PC-9 (cell line): ENCODE measurements around the gene SEC11A. TPM values are rescaled to one million over a fixed set of nuclear protein-coding genes. Genes with fewer than 3 reads are reported as not detected.

Source experiments
- BruUV-seq: library from RNA; stranded (reverse); fragments of 400-500 nt; replicated peaks from 2 replicates; lab custom pipeline; 2021; lab: Mats Ljungman, UMichigan
- CTCF ChIA-PET: fragments of 300-600 bp; sonication (Branson Sonifier 250); formaldehyde crosslinking; loops from one replicate; lab custom pipeline; 2022; ENCODE audit warnings: antibody characterized with exemption; lab: Charles Lee
- POLR2A ChIA-PET: fragments of 300-600 bp; sonication (Branson Sonifier 250); formaldehyde crosslinking; loops from one replicate; lab custom pipeline; 2022; ENCODE audit warnings: antibody characterized with exemption; ENCODE audit not compliant: unreplicated experiment; lab: Charles Lee
- DNase-seq, 2 experiments: peaks; one replicate each; pipeline versions ENCODE4 v3.0.0 to v3.0.0-alpha.2; 2015 to 2022; ENCODE audit warnings: mixed read lengths in 1 of 2
- H2AFZ ChIP-seq: fragments of 200-600 bp; sonication (generic); 2 replicates; pipeline ENCODE4 v1.8.1; 2017; ENCODE audit warnings: antibody characterized with exemption
- H3F3A ChIP-seq: fragments of 200-600 bp; sonication (generic); 2 replicates; pipeline ENCODE4 v1.8.1; 2017; ENCODE audit warnings: antibody characterized with exemption, mild to moderate bottlenecking, low read depth; ENCODE audit not compliant: insufficient read depth
- H3K27ac ChIP-seq: fragments of 200-600 bp; sonication (generic); 2 replicates; pipeline ENCODE4 v1.6.1; 2016; ENCODE audit warnings: mixed run types
- H3K27me3 ChIP-seq: fragments of 200-600 bp; sonication (generic); 2 replicates; pipeline ENCODE4 v1.6.1; 2016; ENCODE audit warnings: low read depth, mixed run types; ENCODE audit not compliant: insufficient read depth
- H3K36me3 ChIP-seq: fragments of 200-600 bp; sonication (generic); 2 replicates; pipeline ENCODE4 v1.6.1; 2016; ENCODE audit warnings: low read depth, mixed run types
- H3K4me1 ChIP-seq: fragments of 200-600 bp; sonication (generic); replicated peaks from 2 replicates; pipeline ENCODE4 v1.6.1; 2016; ENCODE audit warnings: mixed run types; ENCODE audit not compliant: insufficient read depth
- H3K4me2 ChIP-seq: fragments of 200-600 bp; sonication (generic); 2 replicates; pipeline ENCODE4 v1.6.1; 2017; ENCODE audit warnings: mixed run types
- H3K4me3 ChIP-seq: fragments of 200-600 bp; sonication (generic); 2 replicates; pipeline ENCODE4 v1.6.1; 2016; ENCODE audit warnings: mixed run types
- H3K79me2 ChIP-seq: fragments of 200-600 bp; sonication (generic); 2 replicates; pipeline ENCODE4 v1.6.1; 2017; ENCODE audit warnings: low read depth, mixed run types
- H3K9me2 ChIP-seq: fragments of 200-600 bp; sonication (generic); 2 replicates; pipeline ENCODE4 v1.8.1; 2017; ENCODE audit warnings: mild to moderate bottlenecking; ENCODE audit not compliant: insufficient read depth
- H3K9me3 ChIP-seq: fragments of 200-600 bp; sonication (generic); 2 replicates; pipeline ENCODE4 v1.8.1; 2016; ENCODE audit warnings: low read depth; ENCODE audit not compliant: insufficient read depth
- H4K20me1 ChIP-seq: fragments of 200-600 bp; sonication (generic); 2 replicates; pipeline ENCODE4 v1.8.1; 2017; ENCODE audit not compliant: insufficient read depth
- CTCF ChIP-seq: fragments of 200-600 bp; sonication (generic); conservative IDR thresholded peaks from 2 replicates; pipeline ENCODE4 v1.6.1; 2017; ENCODE audit warnings: mixed run types, antibody characterized with exemption, mild to moderate bottlenecking, moderate library complexity
- EZH2 ChIP-seq: fragments of 200-600 bp; sonication (generic); IDR thresholded peaks from 2 replicates; pipeline ENCODE4 v1.8.0; 2017; ENCODE audit warnings: antibody characterized with exemption, low read depth
- intact Hi-C: fragments of 100-400 bp; cut with micrococcal nuclease; formaldehyde crosslinking; loops from one replicate; pipeline ENCODE4 v1.10.0; 2022; ENCODE audit not compliant: unreplicated experiment
- total RNA-seq: library from RNA; stranded (reverse); gene quantifications from 2 replicates; pipeline ENCODE4 v1.2.3, GENCODE V29; 2021

Gene SEC11A
- total RNA-seq, 1 experiment from 2014 or later, result 174 TPM

- Histone ChIP-seq H3K4me2 (no peak overlapping the region), H3K36me3 (peaks cover 10% of the 10 kb centered on the region), H2AFZ (no peak overlapping the region), H3K27ac (no peak overlapping the region), H3K9me2 (no peaks in the 10 kb centered on the region), H3K79me2 (peaks cover 22% of the 10 kb centered on the region; the same call in 1 of the 2 replicates), H3K9me3 (no peaks in the 10 kb centered on the region), H3K4me3 (no peak overlapping the region), H4K20me1 (no peaks in the 10 kb centered on the region), H3K4me1 (peaks cover 19% of the 10 kb centered on the region), H3F3A (peaks cover 33% of the 10 kb centered on the region), H3K27me3 (no peaks in the 10 kb centered on the region)
- BruUV-seq, result no TSS peak
- POLR2A ChIA-PET, result no interaction called here
- intact Hi-C loops, result no loop called here
- DNase-seq, result no peak
- TF ChIP-seq EZH2 (no peak), CTCF (no peak)
- CTCF ChIA-PET, result no interaction called here
Observed at GRCh38 chr15:84681831-84682230, 34.1 kb downstream of the SEC11A start.

GRCh38 chr15:84671211-84671610 lies 44.7 kb downstream of the SEC11A start:
- no peak overlapping the region for H2AFZ ChIP-seq
- ChIA-PET POLR2A (interaction anchor here (0.6 kb wide), 1 partner anchor 29 kb away, joined by 5 read pairs; no protein-coding TSS in a partner anchor), CTCF (no interaction called here)
- intact Hi-C loops, result no loop called here
- H3K4me2 ChIP-seq, result no peak overlapping the region
- 0 out of 2 replicates have a peak, but pooled peaks cover 5% of the 10 kb centered on the region for H3K79me2 ChIP-seq
- no TSS peak for BruUV-seq
- no peak overlapping the region for H3K27ac ChIP-seq
- no peaks in the 10 kb centered on the region for H3K27me3 ChIP-seq
- no peak overlapping the region for H3K4me3 ChIP-seq
- no peaks in the 10 kb centered on the region for H3K9me2 ChIP-seq
- TF ChIP-seq EZH2 (no peak), CTCF (no peak)
- H3K9me3 ChIP-seq, result no peaks in the 10 kb centered on the region
- H3K36me3 ChIP-seq, result peaks cover 39% of the 10 kb centered on the region
- no peak for DNase-seq
- H4K20me1 ChIP-seq, result no peaks in the 10 kb centered on the region
- H3K4me1 ChIP-seq, result no peaks in the 10 kb centered on the region
- peaks cover 20% of the 10 kb centered on the region for H3F3A ChIP-seq

- intact Hi-C loops, result no loop called here
- TSS peak; percentile 32 for BruUV-seq
Observed at GRCh38 chr15:84669726-84670125, 46.2 kb downstream of the SEC11A start.

More at GRCh38 chr15:84669726-84670125, 46.2 kb downstream of the SEC11A start:
- no peak overlapping the region for H2AFZ ChIP-seq
- no peaks in the 10 kb centered on the region for H3K27me3 ChIP-seq
- peaks cover 19% of the 10 kb centered on the region; the same call in 1 of the 2 replicates for H3F3A ChIP-seq
- H3K27ac ChIP-seq, result no peak overlapping the region
- H3K4me1 ChIP-seq, result no peaks in the 10 kb centered on the region
- no peaks in the 10 kb centered on the region for H4K20me1 ChIP-seq
- CTCF ChIA-PET, result no interaction called here
- POLR2A ChIA-PET, result no interaction called here
- H3K79me2 ChIP-seq, result no peaks in the 10 kb centered on the region
- no peaks in the 10 kb centered on the region for H3K9me2 ChIP-seq
- no peak overlapping the region for H3K4me2 ChIP-seq
- H3K4me3 ChIP-seq, result no peak overlapping the region
- TF ChIP-seq CTCF (no peak), EZH2 (no peak)
- H3K9me3 ChIP-seq, result no peaks in the 10 kb centered on the region
- no peak for DNase-seq
- H3K36me3 ChIP-seq, result peaks cover 40% of the 10 kb centered on the region
